ENCODE measurements around the gene DIS3L2.

Gene DIS3L2

DNA sequence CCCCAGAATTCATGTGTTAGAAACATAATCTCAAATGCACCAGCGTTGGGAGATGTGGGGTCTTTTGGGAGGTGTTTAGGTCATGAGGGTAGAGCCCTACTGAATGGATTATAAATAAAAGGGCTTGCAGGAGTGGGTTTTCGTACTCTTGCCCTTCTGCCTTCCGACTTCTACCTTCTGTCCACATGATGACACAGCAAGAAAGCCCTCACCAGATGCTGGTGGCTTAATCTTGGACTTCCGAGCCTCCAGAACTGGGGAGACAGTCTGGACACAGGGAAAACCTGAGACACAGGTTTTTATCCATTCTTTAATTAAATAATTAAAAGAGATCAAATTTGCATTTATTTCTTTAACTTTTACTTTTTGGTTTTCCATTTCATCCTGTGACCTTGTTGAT, 87.8 kb downstream of the DIS3L2 start:
- FAIRE-seq (no peak), DNase-seq (ENCODE audit: insufficient read length, low spot score) (no peak)

DNA sequence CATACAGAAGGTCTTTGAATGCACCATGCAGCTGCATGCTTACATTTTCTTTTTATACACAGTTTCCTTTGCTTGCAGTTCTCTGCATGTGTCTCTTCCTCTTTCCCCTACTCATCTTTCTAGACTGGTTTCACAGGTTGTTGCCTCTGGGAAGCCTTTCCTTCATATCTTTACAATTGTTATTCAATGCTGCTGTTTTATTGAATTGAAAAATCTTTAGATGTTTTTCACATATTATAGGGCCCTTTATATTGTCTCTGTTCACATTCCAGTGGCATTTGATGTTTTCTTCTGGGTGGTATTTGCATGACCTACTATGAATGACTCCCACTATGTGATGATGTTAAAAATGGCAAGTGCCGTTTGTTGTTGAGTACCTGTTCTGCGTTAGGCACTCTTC, 91.1 kb downstream of the DIS3L2 start:
- FAIRE-seq (no peak), DNase-seq (ENCODE audit: insufficient read length, low spot score) (no peak)

DNA sequence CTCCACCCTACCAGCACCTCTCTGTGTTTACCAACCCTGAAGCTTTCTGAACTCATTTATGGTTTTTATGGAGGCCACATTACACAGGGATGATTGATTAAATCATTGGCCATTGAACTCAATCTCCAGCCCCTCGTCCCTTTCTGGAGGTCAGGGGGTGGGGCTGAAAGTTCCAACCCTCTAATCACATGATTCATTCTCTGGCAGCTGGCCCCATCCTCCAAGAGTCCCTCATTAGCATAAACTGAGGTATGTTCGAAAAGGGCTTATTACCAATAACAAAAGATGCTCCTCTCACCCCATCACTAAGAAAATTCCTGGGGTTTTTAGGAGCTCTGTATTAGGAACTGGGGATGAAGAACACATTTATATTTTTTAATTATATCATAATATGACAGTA, 92.3 kb downstream of the DIS3L2 start:
- FAIRE-seq, result no peak

DNA sequence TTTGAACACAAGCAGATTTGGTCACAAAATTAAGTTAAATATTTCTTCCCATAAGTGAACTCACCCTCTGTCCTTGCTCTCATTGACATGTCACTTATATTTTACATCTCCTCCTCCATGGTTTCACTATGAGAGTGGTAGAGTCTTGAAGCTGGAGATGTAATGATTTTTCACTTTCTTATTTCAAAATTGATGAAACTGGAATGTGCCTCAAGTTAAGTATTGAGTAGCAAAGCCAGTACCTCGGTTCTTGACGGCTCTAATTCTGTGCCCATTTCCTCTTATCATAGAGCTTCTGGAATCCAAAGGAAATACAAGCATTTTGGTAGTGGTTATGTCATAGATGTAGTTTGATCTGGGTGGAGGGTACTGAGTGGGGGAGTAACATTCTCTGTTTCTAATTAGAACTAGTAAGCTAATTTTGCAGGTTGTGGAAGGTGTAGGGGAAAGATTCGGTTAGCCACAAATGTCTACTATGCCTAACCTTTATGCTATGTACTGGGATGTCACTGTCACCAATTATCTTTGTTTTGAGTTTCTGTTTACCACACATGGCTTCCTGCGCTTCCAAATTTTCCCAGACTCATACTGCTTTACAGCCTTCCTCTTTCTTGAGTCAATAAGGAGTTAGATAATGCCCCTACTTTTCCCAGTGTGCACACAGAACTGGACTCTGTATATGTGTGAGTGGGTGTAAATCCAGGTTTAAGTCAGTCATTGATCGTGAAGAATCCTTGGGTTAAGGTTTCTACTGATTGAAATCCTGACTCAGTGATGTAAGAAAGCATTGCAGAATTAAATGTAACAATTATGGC, 96.8 kb downstream of the DIS3L2 start:
- FAIRE-seq, result peak; percentile 52
- DNase-seq (ENCODE audit: insufficient read length, low spot score), result peak; percentile 8

More for the DNA sequence above, 92.3 kb downstream of the DIS3L2 start:
- DNase-seq (ENCODE audit: insufficient read length, low spot score), result no peak

DNA sequence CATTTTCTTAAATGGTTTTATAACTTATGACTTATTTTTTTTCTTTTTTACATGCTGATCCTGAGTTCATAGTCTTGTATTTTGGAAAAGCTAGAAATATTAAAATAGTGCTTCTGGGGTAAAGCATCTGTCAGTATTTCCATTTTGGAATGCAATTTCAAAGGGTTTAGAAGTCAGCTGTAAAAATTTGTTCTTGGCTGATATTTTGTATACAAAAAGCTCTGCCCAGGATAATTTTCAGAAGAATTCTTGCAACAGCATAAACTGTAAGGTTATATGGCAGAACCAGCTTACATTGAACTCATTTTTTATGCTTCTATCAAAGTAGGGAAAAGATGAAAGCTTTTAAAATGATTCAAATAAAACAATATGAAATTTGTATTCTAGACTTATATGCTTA, 97.4 kb downstream of the DIS3L2 start:
- DNase-seq (ENCODE audit: insufficient read length, low spot score) (no peak), FAIRE-seq (no peak)

DNA sequence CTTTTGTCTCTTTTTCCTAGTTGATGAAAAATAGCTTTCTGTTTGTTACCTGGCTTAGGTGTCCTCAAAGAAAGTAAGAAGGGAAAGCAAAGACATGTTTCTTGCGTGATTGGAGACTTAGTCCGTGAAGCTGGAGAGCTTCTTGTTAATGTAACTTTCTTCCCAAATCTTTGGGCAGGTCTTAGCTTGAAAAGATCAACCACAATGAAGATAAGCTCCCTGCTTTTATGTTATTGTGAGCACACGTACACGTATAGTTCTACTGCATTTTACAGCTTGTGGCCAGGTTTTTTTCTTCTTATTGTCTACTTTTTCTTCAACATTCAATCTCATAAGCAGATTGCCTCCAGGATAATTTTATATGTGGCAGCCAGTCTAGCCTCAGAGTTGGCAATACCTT, 99.8 kb downstream of the DIS3L2 start:
- DNase-seq (ENCODE audit: insufficient read length, low spot score) (no peak), FAIRE-seq (no peak)

DNA sequence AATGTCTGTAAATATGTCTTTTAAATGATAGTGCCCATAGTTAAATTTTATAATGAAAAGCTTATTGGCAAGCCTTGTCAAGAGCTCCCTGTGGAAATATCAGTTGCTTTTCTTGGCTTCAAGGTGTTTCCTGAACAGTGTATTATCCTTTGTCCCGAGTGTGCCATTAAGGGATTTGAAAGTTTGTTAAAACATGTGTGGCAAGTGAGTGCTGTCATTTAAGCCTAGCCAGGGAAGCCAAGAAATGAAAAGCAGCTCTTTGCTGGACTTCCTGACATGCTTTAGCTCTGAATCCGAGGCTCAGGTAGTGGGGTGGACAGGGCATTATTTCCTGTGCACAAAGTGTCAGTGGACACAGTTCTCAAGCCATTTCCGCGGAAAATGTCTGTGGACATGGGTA, 111.5 kb downstream of the DIS3L2 start:
- FAIRE-seq (peak; percentile 18), DNase-seq (ENCODE audit: insufficient read length, low spot score) (no peak)

DNA sequence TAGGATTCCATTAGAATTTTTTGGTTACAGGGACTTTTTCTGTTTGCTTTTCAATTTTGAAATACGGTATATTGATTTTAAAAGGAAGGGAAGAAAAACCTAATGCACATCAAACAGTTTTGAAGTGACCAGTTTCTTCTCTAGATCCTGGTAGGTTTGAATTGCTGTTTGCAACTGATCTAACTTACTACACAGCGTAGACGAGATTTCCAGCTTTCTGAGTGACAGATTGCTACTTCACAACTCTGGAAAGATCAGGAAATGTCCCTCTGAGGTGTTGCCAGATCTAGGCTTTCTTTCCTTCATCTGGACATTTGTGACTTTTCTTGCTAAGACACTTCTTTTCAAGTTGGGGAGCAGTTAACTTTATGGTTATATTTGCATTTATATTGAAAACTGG, 112.2 kb downstream of the DIS3L2 start:
- no peak for DNase-seq (ENCODE audit: insufficient read length, low spot score)
- no peak for FAIRE-seq

DNA sequence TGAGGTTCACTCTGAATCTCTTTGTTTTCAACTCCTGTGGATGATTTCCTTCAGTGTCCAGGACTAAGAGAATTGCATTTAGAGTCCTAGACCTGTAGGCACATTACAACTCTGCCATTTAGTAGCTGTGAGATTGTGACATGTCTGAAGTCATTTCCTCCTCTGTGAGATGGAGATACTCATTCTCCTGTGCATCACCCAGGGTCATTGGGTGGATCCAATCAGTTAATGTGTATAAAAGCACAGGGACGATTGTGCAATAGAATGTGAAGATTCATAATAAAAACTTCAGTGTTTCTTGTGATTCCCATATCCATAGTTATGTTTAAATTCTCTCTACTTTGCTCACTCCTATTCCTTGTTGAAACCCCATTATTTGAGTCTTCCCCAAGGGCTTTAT, 113.6 kb downstream of the DIS3L2 start:
- FAIRE-seq, result no peak
- no peak for DNase-seq (ENCODE audit: insufficient read length, low spot score)

DNA sequence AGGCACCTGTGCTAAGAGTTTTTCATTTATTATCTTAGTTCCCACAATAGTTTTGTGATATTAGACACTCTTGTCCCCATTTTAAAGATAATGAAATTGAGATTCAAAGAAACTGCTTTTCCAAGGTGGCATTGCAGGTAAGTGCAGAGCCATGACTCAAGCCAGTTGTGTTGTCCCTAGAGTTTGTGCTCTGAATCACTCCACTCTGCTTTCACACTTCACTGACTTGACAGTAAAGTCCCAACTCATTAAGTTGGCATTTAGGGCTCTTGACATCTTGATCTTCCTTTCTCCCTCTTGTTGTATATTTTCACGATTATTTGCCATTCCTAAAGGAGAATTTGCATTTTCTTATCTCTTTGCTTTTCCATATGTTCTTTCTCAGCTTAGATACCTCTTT, 114.3 kb downstream of the DIS3L2 start:
- no peak for FAIRE-seq

DNA sequence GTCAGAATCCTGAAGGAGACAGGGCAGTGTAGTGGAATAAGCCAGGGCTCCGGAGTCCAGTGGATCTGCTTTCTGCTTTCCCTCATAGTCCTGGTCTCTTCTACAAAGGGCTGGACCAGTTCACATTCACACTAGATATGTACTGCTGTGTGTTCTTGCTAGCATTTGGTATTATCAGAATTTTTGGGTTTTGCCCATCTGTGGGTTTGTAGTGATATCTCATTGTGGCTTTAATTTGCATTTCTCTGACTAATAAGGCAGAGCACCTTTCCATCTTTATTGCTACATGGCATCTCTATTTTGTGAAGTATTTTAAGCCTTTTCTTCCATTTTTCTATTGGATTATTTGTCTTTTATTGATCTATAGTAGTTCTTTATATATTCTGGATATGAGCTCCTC, 114.8 kb downstream of the DIS3L2 start:
- FAIRE-seq (no peak), DNase-seq (ENCODE audit: insufficient read length, low spot score) (no peak)

More for the DNA sequence above, 114.3 kb downstream of the DIS3L2 start:
- DNase-seq (ENCODE audit: insufficient read length, low spot score), result no peak

DNA sequence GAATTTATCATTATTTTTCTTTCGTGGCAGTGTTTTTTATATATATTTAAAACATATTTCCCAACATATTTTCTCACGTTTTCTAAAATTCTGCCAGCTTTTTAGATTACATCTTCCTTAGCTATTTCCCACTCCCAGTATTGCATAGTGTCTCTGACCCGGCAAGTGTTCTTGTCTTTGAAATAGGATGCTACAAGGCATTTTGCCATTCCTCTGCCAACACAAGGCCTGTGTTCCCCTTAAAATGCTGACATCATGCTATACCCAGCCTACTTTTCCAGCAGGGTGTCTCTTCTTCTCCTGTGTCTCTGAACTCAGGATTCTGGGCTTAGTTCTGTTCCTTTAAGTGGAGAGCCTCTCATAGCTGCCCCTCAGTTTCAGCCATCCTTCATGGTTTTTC, 115.2 kb downstream of the DIS3L2 start:
- FAIRE-seq, result no peak
- no peak for DNase-seq (ENCODE audit: insufficient read length, low spot score)

DNA sequence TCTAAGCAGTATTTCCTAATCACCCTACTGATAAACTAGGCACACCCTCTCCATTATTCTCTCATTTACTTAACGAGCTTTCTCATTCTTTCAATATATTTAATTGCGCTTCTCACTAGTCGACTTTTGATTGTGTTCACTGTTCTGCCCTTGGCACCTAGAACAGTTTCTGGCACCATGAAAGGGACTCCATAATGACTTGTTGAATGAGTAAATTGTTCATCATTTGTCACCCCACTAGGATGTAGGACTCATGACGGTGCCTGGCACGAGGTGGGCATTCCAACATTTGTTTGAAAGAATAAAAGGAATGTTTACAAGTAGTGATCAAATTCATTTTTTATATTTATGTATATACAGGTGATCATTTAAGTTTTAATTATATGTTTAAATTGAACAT, 123.7 kb downstream of the DIS3L2 start:
- DNase-seq (ENCODE audit: insufficient read length, low spot score), result no peak
- FAIRE-seq, result no peak

DNA sequence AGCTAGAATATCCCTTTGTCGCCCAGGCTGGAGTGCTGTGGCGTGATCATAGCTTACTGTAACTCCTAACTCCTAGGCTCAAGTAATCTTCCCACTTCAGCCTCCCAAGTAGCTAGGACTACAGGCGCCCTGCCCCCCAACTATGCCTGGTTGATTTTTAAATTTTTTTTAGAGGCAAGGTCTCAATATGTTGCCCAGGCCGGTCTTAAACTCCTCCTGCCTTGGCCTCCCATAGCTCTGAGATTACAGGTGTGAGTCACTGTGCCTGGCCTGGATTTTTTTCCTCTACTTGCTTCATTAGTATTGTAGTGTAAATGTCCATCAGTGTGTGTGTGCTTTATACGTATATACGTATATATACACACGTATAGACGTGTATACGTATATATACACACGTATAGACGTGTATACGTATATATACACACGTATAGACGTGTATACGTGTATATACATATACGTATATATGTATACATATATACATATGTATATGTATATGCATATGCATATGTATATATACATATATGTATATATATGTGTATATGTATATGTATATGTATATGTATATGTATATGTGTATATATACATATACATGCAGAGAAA, 124.4 kb downstream of the DIS3L2 start:
- FAIRE-seq, result no peak
- DNase-seq (ENCODE audit: insufficient read length, low spot score), result no peak

DNA sequence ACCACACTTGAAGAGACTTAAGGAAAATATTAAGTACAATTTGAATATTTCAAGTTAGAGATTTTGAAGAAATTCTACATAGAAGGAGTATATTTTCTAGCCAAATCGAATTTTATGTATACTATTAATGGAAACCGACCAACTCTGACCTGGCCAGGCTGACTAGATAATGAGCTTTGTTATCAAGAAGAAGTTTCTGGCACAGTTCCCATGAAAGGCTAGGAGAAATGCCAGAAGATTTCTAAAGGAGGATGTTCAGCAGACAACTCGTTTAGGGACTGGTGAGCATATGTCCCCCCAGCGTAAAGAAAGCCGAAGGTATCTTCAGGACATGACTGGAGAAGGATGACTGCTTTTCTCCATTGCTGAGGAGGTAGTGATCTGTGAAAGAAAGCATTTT, 127.3 kb downstream of the DIS3L2 start:
- FAIRE-seq (no peak), DNase-seq (ENCODE audit: insufficient read length, low spot score) (no peak)

DNA sequence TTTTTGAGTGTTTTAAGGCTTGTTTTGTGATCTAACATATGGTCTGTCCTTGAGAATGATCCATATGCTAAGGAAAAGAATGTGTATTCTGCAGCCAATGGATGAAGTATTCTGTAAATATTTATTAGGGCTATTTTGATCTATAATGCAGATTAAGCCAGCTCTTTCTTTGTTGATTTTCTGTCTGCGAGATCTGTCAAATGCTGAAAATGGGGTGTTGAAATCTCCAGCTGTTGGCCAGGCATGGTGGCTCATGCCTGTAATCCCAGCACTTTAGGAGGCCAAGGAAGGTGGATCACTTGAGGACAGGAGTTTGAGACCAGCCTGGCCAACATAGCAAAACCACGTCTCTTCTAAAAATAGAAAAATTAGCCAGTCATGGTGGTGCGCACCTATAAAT, 132.7 kb downstream of the DIS3L2 start:
- FAIRE-seq (no peak), DNase-seq (ENCODE audit: insufficient read length, low spot score) (no peak)

DNA sequence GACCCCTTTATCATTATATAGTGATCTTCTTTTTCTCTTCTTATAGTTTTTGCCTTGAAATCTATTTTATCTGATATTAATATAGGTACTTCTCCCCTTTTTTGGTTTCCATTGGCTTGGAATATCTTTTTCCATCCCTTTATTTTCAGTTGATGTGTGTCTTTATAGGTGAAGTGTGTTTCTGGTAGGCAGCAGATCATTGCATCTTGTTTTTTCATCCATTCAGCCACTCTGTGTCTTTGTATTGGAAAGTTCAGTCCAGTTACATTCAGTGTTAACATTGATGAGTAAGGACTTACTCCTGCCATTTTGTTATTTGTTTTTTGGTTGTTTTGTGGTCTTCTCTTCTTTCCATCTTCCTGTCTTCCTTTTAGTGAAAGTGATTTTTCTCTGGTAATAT, 133.4 kb downstream of the DIS3L2 start:
- FAIRE-seq, result no peak
- DNase-seq (ENCODE audit: insufficient read length, low spot score), result no peak

DNA sequence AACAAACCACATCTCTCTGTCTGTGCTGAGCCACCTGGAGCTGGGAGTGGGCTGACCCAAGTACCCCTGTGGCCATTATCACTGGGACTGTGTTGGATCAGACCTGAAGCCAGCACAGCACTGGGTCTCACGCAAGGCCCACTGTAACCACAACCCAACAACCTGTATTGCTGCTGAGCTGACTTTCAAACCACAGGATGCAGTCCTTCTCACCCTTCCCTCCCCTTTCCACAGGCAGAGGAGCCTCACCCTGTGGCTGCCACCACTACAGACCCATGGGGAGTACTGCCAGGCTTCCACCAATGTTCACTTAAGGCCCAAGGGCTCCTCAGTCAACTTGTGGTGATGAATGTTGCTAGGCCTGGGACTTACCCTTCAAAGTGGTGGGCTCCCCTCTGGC, 135.7 kb downstream of the DIS3L2 start:
- no peak for DNase-seq (ENCODE audit: insufficient read length, low spot score)
- FAIRE-seq, result no peak

DNA sequence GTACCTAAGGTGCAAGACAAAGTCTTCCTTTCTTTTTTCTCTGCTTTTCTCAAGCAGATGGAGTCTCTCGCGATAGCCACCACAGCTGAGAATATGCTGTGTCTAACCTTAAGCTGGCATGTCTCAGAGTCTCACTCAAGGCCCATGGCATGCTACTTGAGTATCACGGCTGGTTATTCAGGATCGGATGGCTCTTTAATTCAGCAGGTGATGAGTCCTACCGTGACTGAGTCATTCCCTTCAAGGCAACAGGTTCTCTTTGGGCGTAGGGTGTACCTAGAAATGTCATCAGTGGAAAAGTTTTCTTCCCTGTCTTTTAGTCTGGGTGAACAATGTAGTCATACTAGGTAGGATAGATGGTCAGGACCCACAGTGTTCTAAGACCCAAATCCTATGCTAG, 136.2 kb downstream of the DIS3L2 start:
- no peak for DNase-seq (ENCODE audit: insufficient read length, low spot score)
- FAIRE-seq, result no peak

DNA sequence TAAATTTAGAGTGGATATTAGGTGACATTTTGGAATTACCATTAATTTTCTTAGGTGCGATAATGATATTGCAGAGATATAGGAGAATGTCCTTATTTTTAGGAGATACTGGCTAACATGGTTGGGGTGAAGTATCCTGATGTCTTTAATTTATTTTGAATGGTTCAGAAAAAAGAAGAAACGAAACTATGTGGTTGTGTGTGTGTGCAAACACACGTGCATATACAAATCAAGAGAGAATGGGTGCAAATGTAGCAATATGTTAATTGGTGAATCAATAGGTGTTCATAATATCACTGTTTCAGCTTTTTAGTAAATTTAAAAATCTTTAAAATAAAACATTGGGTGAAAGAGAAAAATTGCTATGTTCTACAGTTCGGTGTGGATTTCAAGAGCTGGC, 140.9 kb downstream of the DIS3L2 start:
- DNase-seq (ENCODE audit: insufficient read length, low spot score) (no peak), FAIRE-seq (no peak)

DNA sequence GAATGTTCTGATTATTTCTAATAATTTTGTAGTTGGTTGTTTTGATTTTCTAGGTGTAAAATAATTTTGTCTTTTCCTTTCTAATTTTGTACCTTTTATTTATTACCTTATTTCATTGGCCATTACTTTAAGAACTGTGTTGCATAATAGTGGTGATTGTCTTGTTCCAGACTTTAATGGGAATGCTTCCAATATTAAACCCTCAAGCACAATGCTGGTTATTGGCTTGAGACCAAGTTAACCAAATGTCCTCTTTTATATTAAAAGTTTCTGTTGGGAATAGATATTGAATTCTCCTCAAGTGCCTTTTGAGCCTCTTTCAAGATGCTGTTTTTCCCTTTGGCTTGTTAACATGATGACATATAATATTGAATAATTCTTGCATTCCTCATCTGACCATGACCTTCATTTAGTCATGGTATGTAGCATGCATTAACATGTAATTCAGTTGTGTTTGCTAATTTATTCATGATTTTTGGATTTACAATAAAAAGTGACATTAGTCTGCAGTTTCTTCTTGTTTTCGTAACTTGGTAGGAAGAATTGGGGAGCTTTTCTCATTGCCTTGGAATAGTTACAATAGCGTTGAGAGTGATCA, 141.7 kb downstream of the DIS3L2 start:
- DNase-seq (ENCODE audit: insufficient read length, low spot score) (no peak), FAIRE-seq (no peak)

DNA sequence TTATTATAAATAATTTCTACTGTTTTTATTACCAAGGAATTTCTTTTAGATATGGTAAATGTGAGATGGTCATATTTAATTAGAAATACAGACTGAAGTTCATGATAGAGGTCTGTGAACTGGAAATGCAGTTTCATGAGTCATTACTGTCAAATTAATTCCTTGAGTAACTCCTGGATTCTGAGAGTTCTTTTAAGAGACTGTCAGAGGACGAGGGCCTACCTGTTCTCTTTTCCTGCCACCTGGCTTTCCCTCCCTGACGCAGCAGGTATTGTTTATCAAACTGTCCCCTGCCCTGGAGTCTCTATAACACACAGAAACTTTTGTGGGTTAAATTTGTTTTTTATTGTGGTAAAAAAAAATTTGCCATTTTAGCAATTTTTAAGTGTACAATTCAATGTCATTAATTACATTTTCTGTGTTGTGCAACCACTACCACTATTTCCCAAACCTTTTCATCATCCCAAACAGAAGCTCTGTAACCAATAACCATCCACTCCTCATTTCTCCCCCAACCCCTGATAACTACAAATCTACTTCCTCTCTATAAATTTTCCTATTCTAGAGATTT, 142.6 kb downstream of the DIS3L2 start:
- no peak for FAIRE-seq
- no peak for DNase-seq (ENCODE audit: insufficient read length, low spot score)
